Dedifferentiated amniotic fluid mesenchymal stem cell (primary cell): ENCODE measurements around the gene PRR19.

Experiments used
- DNase-seq: peaks from one replicate; pipeline ENCODE4 v3.0.0-alpha.2; 2016; ENCODE audit errors: extremely low spot score

PRR19 gene

DNA sequence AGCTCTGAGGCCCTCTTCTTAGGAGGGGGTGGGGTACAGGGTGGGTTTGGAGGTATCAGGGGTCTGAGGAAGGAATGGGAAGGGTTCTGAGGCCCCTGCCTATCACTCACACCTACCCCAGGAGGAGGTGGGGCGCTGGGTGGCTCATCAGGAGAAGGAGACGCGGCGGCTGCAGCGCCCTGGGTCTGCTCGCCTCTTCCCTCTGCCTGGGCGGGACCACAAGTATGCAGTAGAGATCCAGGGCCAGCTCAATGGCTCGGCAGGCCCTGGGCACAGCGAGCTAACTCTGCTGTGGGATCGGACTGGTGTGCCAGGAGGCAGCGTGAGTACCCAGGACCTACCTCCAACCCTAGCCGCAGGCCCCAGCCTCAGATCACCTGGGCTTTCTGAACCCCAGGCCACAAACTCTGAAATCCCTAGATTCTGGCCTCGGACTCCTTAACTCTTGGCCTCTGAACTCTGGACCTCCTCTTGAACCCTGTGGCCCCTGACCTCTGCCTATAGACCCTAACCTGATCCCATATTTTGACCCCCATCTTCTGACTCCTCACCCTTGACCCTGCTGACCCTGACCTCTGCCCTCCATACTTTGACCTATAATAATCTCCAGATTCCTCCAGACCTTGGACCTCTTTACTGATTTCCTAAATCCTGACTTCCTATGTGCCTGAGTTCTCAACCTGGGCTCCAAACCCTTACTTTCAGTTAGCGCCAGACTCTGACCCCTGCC, 47.6 kb downstream of the PRR19 start:
- no peak for DNase-seq

DNA sequence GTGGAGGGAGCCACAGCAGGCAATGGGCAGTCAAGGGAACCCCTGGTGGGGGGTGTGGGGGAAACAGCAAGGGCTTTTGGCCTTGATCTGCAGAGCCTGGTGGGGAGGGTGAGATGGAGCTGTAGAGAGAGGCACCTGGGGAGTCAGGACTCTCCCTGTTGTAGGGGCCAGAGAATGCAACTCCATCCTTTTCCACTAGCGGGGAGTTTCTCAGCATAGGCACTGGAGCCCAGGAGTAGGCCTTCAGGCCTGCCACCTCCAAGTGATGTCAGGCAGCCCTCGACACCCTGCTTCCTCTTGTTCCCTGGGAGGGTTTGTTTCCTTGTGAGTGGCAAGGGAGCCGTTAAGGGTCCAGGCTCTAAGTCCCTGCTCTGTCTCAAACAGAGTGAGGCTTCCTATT, 48.5 kb downstream of the PRR19 start:
- DNase-seq: no peak

DNA sequence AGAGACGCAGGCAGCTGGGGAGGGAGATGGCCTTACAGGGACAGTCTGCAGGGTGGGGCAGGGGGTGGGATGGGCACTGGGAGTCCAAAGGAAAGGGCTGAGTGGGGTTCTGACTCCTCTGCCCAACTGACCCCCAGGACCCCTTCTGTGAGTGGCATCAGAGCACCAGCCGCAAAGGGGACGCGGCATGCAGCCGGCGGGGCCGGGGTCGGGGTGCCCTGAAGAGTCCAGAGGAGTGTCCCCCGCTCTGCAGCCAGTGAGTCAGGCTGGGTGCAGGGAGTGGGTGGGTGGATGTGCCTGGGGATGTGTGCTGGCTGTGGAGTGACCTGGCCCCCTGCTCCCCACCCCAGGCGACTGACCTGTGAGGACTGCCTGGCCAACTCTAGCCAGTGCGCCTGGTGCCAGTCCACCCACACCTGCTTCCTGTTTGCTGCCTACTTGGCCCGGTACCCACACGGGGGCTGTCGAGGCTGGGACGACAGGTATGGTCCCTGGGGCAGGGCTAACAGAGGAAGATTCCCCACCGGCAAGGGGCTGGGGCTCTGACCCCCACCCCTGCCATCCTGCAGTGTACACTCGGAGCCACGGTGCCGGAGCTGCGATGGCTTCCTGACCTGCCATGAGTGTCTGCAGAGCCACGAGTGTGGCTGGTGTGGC, 49.3 kb downstream of the PRR19 start:
- no peak for DNase-seq

DNA sequence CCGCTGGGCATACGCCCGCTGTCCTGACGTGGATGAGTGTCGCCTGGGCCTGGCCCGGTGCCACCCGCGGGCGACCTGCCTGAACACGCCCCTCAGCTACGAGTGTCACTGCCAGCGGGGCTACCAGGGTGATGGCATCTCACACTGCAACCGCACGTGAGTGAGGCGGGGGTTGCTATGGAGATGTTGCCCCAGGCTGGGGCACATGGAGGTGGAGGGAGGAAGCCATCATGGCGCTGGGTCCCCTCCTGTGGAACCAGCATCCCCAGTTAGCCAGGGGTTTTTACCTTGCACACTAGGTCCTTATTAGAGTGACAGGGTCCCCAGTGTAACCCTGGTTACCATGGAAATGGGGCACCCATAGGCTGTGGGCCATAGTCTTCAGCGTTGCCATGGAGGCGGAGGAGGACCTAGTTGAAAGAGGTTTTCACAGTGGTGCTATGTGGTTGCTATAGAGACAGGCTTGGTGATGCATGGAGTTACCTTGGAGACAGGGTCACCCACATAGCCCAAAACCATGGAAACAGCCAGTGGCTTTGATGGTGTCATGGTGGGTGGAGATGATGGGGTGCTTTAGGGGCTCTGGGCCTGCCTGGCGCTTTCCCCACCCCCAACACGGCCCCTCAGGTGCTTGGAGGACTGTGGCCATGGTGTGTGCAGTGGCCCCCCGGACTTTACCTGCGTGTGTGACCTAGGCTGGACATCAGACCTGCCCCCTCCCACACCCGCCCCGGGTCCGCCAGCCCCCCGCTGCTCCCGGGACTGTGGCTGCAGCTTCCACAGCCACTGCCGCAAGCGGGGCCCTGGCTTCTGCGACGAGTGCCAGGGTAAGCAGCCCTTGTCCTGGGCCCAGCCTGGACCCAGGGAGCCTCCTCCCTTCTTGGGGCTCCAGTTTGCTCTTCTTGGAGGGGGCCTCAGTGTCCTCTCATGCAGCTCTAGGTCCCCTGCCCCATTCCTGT, 50.6 kb downstream of the PRR19 start:
- no peak for DNase-seq

DNA sequence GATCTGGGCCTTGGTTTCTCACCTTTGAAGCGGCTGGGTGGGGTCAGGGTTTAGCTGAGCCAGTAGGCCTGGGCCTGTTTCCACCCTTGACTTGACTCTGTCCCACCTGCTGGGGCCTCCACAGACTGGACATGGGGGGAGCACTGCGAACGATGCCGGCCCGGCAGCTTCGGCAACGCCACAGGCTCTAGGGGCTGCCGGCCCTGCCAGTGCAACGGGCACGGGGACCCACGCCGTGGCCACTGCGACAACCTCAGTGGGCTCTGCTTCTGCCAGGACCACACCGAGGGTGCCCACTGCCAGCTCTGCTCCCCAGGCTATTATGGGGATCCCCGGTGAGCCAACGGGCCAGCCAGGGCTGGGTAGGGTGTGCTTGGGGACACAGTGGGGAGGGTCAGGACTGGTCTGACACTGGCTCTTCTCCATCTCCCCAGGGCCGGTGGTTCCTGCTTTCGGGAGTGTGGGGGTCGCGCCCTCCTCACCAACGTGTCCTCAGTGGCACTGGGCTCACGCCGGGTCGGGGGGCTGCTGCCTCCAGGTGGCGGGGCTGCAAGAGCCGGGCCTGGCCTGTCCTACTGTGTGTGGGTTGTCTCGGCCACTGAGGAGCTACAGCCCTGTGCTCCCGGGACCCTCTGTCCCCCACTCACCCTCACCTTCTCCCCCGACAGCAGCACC, 51.5 kb downstream of the PRR19 start:
- DNase-seq: no peak

DNA sequence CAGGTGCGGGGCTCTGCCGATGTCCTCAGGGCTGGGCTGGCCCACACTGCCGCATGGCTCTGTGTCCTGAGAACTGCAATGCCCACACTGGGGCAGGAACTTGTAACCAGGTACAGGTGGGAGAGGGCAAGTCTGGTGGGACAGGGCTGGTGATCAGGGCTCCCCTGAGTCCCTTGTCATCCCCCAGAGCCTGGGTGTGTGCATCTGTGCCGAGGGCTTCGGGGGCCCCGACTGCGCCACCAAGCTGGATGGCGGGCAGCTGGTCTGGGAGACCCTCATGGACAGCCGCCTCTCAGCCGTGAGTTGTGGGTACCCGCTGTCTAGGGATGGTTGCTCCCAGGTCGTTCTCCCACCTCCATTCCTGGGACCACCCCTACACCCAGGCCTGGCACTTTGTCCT, 54.0 kb downstream of the PRR19 start:
- no peak for DNase-seq

DNA sequence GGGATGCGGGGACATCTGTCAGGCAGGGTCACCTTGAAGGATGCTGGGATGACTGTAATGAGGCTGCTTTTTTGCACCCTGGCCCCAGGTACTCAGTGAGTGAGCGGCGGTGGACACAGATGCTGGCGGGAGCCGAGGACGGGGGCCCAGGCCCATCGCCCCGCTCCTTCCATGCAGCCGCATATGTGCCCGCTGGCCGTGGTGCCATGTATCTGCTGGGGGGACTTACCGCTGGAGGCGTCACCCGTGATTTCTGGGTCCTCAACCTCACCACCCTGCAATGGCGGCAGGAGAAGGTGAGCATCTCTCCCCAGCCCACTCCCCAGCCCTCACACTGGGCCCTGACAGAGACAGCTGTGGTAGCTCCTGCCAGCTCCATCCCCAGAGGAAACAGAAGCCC, 54.8 kb downstream of the PRR19 start:
- no peak for DNase-seq

DNA sequence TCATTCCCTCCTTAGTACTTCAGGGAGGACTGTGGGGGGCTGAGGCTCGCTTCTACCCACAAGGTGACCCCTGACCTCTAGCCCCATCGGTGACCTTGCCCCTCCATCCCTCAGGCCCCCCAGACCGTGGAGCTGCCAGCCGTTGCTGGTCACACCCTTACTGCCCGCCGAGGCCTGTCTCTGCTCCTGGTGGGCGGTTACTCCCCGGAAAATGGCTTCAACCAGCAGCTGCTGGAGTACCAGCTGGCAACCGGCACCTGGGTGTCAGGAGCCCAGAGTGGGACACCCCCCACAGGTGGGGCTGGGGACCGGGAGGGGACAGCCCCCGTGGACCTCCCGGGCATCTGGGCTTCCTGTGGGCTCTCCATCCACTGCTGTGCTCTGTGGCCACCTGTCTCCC, 55.4 kb downstream of the PRR19 start:
- no peak for DNase-seq
